Activated CD4-positive, alpha-beta T cell treated with anti-CD3 and anti-CD28 coated beads, Interleukin-2, amount 10 ng/mL, durations not matched to agents 7 days and 5 days (primary cell): ENCODE measurements around the gene ZMPSTE24. TPM values are rescaled to one million over a fixed set of nuclear protein-coding genes. Genes with fewer than 3 reads are reported as not detected.

Experiments used
- CTCF ChIA-PET: fragments of 350-600 bp; sonication (Branson Sonifier 250); formaldehyde crosslinking; loops from one replicate; lab custom pipeline; 2021; ENCODE audit warnings: antibody characterized with exemption; lab: Charles Lee
- POLR2A ChIA-PET: fragments of 350-600 bp; sonication (Branson Sonifier 250); formaldehyde crosslinking; loops from one replicate; lab custom pipeline; 2021; ENCODE audit warnings: antibody characterized with exemption; lab: Charles Lee
- DNase-seq: peaks from one replicate; pipeline ENCODE4 v3.0.0-alpha.2; 2020
- H3K27ac Mint-ChIP-seq: one replicate; pipeline ENCODE4 v1.8.0; 2021; ENCODE audit warnings: mild to moderate bottlenecking, moderate library complexity, mixed read lengths
- H3K27me3 Mint-ChIP-seq: one replicate; pipeline ENCODE4 v1.8.0; 2021; ENCODE audit warnings: mixed read lengths
- H3K36me3 Mint-ChIP-seq: one replicate; pipeline ENCODE4 v1.8.0; 2021; ENCODE audit warnings: low read depth, mixed read lengths
- H3K4me1 Mint-ChIP-seq: one replicate; pipeline ENCODE4 v1.8.0; 2021; ENCODE audit warnings: mixed read lengths
- H3K4me3 Mint-ChIP-seq: one replicate; pipeline ENCODE4 v1.8.0; 2021; ENCODE audit warnings: mild to moderate bottlenecking, moderate library complexity, mixed read lengths
- H3K9me3 Mint-ChIP-seq: one replicate; pipeline ENCODE4 v1.8.0; 2021; ENCODE audit warnings: mixed read lengths
- total RNA-seq, 2 experiments: library from RNA; stranded (reverse); gene quantifications; one replicate each; pipeline ENCODE4 v1.2.3, GENCODE V29; 2021

The ZMPSTE24 gene
- total RNA-seq, 2 experiments from 2014 or later: 24.7 to 28.8 TPM

DNA sequence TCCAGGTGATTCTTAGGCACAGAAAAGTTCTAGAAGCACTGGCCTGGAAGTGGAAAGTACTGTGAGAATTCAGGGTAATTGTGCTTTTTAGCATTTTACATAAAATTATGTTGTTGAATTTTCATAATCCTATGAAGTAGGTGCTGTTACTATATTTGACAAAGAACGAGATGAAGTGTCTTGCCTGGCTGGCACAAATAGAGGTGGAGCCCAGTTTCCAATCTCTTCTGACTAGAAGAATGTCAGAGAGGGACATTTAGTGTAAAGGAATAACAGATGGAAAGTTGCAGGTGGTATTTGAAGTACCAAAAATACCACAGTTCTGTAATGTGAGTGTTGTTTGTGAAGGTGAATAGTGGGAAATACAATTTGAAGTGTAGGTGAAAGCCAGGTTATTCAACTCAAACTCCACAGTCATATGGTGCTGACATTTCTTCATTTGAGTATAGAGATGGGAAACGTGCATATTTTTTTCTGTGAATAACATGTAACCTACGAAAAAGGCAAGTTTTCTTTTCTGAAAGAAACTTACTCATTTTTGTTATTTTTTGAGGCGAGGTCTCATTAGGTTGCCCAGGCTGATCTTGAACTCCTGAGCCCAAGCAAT is 13.8 kb upstream of the ZMPSTE24 start:
- Mint-ChIP-seq H3K27ac (no peak overlapping the region), H3K9me3 (no peaks in the 10 kb centered on the region), H3K4me1 (peaks cover 40% of the 10 kb centered on the region), H3K27me3 (no peaks in the 10 kb centered on the region), H3K36me3 (peaks cover 18% of the 10 kb centered on the region), H3K4me3 (no peak overlapping the region)
- DNase-seq: no peak
- ChIA-PET POLR2A (no interaction called here), CTCF (interaction anchor here (1.5 kb wide), 1 partner anchor 91 kb away, joined by 3 read pairs; no protein-coding TSS in a partner anchor)

DNA sequence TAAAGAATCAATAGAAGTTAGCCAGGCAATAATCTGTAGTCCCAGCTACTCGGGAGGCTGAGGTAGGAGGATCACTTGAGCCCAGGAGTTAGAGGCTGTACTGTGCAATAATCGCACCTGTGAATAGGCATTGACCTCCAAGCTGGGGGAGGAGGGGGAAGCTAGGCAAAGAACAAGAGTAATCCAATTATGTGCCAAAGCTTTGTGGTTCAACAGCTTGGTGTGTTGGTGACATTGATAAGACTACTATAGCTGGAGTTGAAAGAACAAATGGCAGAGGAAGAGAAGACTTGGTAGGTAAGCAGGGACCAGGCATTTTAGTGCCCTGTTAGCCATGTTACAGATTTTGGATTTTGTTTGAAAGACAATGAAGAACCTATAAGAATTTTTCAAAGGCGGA is 12.3 kb upstream of the ZMPSTE24 start:
- CTCF ChIA-PET: no interaction called here
- H3K27me3 Mint-ChIP-seq: no peaks in the 10 kb centered on the region
- POLR2A ChIA-PET: no interaction called here

DNA sequence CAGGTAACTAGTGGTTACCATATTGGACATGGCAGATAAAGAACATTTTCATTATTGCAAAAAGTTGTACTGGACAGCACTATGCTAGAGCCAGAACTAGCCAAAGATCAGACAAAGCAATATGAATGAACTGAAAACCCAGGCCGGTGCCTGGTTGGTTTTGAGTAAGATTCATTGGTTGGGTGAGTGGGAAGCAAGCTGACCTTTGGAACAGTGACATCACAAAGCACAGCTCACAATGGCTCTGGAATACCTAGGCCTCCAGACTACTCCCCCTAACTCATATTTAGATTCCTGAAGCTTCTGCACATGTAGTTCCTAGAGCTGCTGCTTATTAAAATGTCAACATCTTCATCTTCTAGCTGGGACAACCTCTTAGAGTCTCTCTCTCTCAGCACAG is 10.4 kb upstream of the ZMPSTE24 start, which contains the start of gene TMCO2:
Gene TMCO2 (plus strand): TSS at position 283 of the 400 bp plus-strand sequence. CDS start 57 bp downstream, at position 340.
- H3K9me3 Mint-ChIP-seq: no peaks in the 10 kb centered on the region
- POLR2A ChIA-PET: no interaction called here

More for the DNA sequence above, 12.3 kb upstream of the ZMPSTE24 start:
- Mint-ChIP-seq H3K4me3 (no peak overlapping the region), H3K36me3 (peaks cover 6% of the 10 kb centered on the region), H3K9me3 (no peaks in the 10 kb centered on the region), H3K4me1 (peaks cover 27% of the 10 kb centered on the region), H3K27ac (no peak overlapping the region)
- DNase-seq: no peak

DNA sequence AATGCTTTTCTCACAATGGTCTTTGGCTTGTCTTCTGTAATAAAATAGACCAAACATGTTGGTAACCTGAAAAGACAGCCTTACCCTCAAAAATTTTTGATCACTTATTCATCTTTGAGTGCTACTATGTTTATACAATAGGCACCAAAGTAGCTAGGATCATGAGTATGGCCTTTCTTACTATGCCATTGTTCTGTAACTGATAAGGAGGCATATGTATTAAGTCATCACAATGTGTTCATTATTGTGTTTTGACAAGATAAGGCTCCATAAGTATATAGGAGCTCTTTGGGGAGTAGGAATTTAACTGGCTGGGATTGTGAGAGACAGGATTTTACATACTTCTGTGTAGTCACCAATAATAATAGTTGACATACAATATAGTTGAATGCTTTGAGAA is 9.6 kb upstream of the ZMPSTE24 start:
- ChIA-PET POLR2A (no interaction called here), CTCF (interaction anchor here (0.5 kb wide), 1 partner anchor 161 kb away, joined by 3 read pairs; no protein-coding TSS in a partner anchor)
- no peaks in the 10 kb centered on the region for H3K9me3 Mint-ChIP-seq
- DNase-seq: no peak
- H3K4me3 Mint-ChIP-seq: no peak overlapping the region
- H3K36me3 Mint-ChIP-seq: no peaks in the 10 kb centered on the region
- H3K27me3 Mint-ChIP-seq: no peaks in the 10 kb centered on the region
- H3K4me1 Mint-ChIP-seq: peaks cover 30% of the 10 kb centered on the region
- H3K27ac Mint-ChIP-seq: no peak overlapping the region

More for the DNA sequence above, 10.4 kb upstream of the ZMPSTE24 start, which contains the start of gene TMCO2:
- Mint-ChIP-seq H3K4me1 (peaks cover 28% of the 10 kb centered on the region), H3K27ac (no peak within 1 kb of the TSS), H3K4me3 (no peak within 1 kb of the TSS), H3K27me3 (no peaks in the 10 kb centered on the region), H3K36me3 (no peaks in the 10 kb centered on the region)
- no peak for DNase-seq
- CTCF ChIA-PET: interaction anchor here (1.0 to 1.5 kb wide), 2 partner anchors 8 to 91 kb away, joined by 3 to 5 read pairs; no protein-coding TSS in a partner anchor

DNA sequence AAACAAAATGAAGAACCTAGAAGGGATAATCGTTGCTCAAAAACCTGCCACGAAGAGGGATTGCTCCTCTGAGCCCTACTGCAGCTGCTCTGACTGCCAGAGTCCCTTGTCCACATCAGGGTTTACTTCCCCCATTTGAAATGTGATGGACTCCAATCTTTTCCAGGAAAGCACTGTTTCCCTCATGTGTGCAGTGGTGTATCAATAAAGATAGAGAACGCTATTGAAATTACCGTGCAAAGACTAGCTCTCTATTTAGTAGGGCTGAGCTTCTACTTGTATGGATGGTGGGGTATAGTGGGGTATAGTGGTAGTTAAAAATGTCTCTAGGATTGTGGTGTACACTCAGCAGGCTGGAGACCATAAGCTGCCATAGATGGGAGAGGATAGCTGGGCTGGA is 6.6 kb upstream of the ZMPSTE24 start:
- POLR2A ChIA-PET: no interaction called here
- no peak for DNase-seq
- Mint-ChIP-seq H3K27ac (peak overlapping the region; percentile 20), H3K36me3 (peaks cover 11% of the 10 kb centered on the region), H3K9me3 (no peaks in the 10 kb centered on the region), H3K4me3 (no peak overlapping the region), H3K27me3 (no peaks in the 10 kb centered on the region), H3K4me1 (peaks cover 35% of the 10 kb centered on the region)
- CTCF ChIA-PET: no interaction called here

DNA sequence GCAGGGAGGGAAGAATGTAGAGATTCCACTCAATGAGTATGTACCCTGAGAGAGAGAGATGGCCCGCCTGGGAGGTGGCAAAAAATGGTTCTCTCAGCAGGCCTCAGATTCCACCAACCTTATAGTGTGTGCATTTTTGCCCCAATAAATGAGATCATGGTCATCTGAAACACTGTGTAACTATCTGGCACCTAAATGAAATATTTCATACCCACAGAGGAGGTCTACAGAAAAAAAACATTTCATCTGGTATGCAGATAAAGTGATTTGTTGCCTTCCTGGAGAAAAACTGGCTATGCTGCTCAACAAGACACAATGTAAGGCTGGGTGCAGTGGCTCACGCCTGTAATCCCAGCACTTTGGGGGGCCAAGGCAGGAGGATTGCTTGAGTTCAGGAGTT is 5.4 kb upstream of the ZMPSTE24 start:
- Mint-ChIP-seq H3K27me3 (no peaks in the 10 kb centered on the region), H3K27ac (no peak overlapping the region), H3K36me3 (peaks cover 11% of the 10 kb centered on the region), H3K4me1 (peaks cover 39% of the 10 kb centered on the region), H3K9me3 (no peaks in the 10 kb centered on the region), H3K4me3 (no peak overlapping the region)
- ChIA-PET CTCF (no interaction called here), POLR2A (no interaction called here)
- no peak for DNase-seq

DNA sequence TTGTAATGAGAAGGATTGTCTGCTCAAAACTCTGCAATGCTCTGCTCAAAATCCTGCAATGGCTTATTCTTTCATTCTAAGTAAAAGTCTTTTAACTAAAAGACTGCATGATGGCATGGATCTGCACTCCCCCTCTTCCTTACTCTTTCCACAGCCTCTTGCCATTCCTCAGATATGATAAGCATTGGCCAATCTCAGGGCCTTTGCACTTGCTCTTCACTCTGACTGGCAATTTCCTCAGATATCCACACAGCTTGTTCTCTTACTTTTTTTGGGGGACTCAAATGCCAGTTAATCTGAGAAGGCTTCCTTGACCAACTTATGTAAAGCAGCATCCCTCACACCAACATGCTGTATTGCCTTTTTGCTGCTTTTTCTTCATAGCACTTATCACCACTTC is 2.8 kb upstream of the ZMPSTE24 start:
- H3K27me3 Mint-ChIP-seq: no peaks in the 10 kb centered on the region
- peaks cover 15% of the 10 kb centered on the region for H3K36me3 Mint-ChIP-seq
- H3K4me3 Mint-ChIP-seq: no peak overlapping the region
- POLR2A ChIA-PET: no interaction called here
- no peak for DNase-seq
- H3K9me3 Mint-ChIP-seq: no peaks in the 10 kb centered on the region
- no peak overlapping the region for H3K27ac Mint-ChIP-seq
- CTCF ChIA-PET: interaction anchor here (1.5 kb wide), 1 partner anchor 15 kb away, joined by 5 read pairs; no protein-coding TSS in a partner anchor
- peaks cover 53% of the 10 kb centered on the region for H3K4me1 Mint-ChIP-seq

DNA sequence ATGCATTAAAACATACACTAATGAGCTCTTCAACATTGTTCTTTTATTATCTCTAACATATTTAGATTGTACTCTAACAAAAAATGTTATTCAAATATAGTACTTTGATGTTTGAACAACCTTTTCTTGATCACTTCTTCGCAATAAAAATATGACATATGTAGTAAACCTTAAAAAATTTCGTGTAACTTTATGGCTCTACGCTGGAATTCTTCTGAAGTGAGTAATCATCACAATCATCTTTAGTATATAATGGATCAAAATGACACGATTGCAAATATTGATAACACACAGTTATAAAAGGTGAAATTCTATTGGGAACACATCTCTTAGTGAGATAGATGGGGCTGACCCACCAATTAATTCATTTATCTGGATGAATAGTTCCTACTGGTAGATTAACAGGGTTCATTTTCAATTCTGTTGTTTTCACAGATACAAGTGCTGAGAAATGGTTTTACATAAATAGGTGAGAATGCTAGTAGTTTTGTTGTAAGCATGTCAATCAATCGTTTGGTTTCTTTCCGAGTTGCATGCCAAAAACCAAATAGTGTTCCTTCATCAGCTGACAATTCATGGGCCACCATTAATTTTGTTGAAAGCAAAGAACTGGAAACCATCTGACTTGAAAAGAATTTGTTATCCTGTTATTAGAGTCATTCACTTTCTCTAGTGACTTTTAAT is 1.5 kb upstream of the ZMPSTE24 start:
- Mint-ChIP-seq H3K27ac (peak overlapping the region; percentile 100), H3K36me3 (peaks cover 28% of the 10 kb centered on the region), H3K9me3 (no peaks in the 10 kb centered on the region), H3K4me3 (peak overlapping the region; percentile 88), H3K4me1 (peaks cover 57% of the 10 kb centered on the region), H3K27me3 (no peaks in the 10 kb centered on the region)
- no peak for DNase-seq
- CTCF ChIA-PET: interaction anchor here (1.2 to 1.5 kb wide), 3 partner anchors 9 to 104 kb away, joined by 3 to 5 read pairs (median 5); partner anchors contain the start of gene TMCO2
- POLR2A ChIA-PET: no interaction called here

DNA sequence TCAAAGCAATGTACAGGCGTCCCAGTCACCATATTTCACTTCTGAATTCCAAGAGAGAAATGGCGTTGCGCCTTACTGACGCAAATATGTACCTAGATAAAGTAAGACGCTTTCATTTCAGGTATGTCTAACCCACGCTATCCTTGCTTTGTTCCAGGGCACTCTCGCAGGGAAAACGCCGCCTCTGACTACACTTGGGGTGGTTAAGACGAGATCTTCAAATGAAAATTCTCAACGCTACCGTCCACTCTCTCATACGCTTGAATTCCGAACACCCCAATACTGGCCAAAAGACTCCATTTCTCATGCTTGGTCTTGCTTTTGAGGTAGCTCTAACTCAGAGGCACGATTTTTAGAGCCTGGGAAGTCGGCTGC is 736 bp upstream of the ZMPSTE24 start:
- H3K36me3 Mint-ChIP-seq: peaks cover 35% of the 10 kb centered on the region
- ChIA-PET CTCF (interaction anchor here (0.6 to 1.4 kb wide), 6 partner anchors 20 to 104 kb away, joined by 3 read pairs; no protein-coding TSS in a partner anchor), POLR2A (interaction anchor here (1.0 kb wide), 1 partner anchor 15 kb away, joined by 3 read pairs; no protein-coding TSS in a partner anchor)
- no peak for DNase-seq
- peak overlapping the region; percentile 100 for H3K27ac Mint-ChIP-seq
- no peaks in the 10 kb centered on the region for H3K9me3 Mint-ChIP-seq
- peaks cover 53% of the 10 kb centered on the region for H3K4me1 Mint-ChIP-seq
- H3K4me3 Mint-ChIP-seq: peak overlapping the region; percentile 88
- no peaks in the 10 kb centered on the region for H3K27me3 Mint-ChIP-seq

DNA sequence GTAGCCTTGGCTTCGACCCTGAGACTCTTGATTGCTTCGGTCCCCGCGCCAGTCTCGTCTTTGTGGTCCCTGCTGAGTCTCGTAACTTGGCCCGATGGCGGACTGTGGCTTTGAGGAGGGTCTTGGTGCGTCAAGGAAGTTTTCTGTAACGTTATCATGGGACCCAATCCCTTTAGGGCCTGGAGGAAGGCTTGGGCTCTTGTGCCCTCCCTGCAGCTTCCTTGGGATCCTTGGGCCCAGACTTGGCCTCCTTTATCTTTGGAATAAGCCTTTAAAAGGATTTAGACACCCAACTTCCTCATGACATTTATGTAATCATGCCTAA is 371 bp downstream of the ZMPSTE24 start:
- Mint-ChIP-seq H3K36me3 (peaks cover 45% of the 10 kb centered on the region), H3K4me1 (peaks cover 55% of the 10 kb centered on the region)
- POLR2A ChIA-PET: interaction anchor here (1.0 kb wide), 1 partner anchor 16 kb away, joined by 3 read pairs; no protein-coding TSS in a partner anchor

DNA sequence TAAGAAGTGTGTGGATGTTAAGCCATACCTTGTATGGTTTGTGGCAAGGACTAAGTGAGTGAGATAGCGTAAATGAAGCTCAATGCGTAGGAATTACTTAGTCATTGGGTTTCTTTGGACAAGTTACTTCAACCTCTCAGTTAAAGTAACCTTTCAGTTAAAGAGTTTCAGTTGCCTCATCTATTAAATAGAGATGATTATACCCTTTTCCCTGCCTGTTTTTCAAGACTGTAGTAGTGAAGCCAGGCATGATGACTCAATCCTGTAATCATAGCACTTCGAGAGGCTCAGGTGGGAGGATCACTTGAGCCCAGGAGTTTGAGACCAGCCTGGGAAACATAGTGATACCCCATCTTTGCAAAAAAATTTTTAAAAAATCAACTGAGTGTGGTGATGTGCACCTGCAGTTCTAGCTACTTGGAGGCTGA is 6.3 kb downstream of the ZMPSTE24 start:
- H3K4me3 Mint-ChIP-seq: no peak overlapping the region
- peaks cover 45% of the 10 kb centered on the region for H3K36me3 Mint-ChIP-seq
- POLR2A ChIA-PET: no interaction called here

More for the DNA sequence above, 371 bp downstream of the ZMPSTE24 start:
- Mint-ChIP-seq H3K9me3 (no peaks in the 10 kb centered on the region), H3K27ac (peak overlapping the region; percentile 100), H3K27me3 (no peaks in the 10 kb centered on the region), H3K4me3 (peak overlapping the region; percentile 88)
- CTCF ChIA-PET: interaction anchor here (1.0 kb wide), 1 partner anchor 19 kb away, joined by 3 read pairs; no protein-coding TSS in a partner anchor
- no peak for DNase-seq

DNA sequence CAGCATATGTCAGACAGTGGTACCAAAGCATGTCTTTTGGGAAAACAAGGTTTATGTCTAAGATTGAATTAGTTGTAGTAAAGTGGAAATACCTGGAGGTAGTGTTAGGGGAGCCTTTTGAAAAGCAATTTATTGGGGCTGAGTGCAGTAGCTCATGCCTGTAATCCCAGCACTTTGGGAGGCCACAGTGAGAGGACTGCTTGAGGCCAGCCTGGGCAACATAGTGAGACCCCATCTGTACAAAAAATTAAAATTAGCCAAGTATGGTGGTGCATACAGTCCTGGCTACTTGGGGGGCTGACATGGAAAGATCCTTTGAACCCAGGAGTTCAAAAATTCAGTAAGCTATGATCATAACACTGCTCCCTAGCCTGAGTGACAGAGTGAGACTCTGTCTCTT is 7.3 kb downstream of the ZMPSTE24 start:
- no peak for DNase-seq
- H3K9me3 Mint-ChIP-seq: no peaks in the 10 kb centered on the region
- peaks cover 26% of the 10 kb centered on the region for H3K4me1 Mint-ChIP-seq
- ChIA-PET CTCF (no interaction called here), POLR2A (no interaction called here)
- H3K36me3 Mint-ChIP-seq: peaks cover 48% of the 10 kb centered on the region
- H3K27ac Mint-ChIP-seq: no peak overlapping the region
- H3K4me3 Mint-ChIP-seq: no peak overlapping the region
- H3K27me3 Mint-ChIP-seq: no peaks in the 10 kb centered on the region

More for the DNA sequence above, 6.3 kb downstream of the ZMPSTE24 start:
- H3K27ac Mint-ChIP-seq: no peak overlapping the region
- CTCF ChIA-PET: interaction anchor here (1.4 kb wide), 1 partner anchor 74 kb away, joined by 3 read pairs; no protein-coding TSS in a partner anchor
- peaks cover 34% of the 10 kb centered on the region for H3K4me1 Mint-ChIP-seq
- no peaks in the 10 kb centered on the region for H3K9me3 Mint-ChIP-seq
- no peak for DNase-seq
- H3K27me3 Mint-ChIP-seq: no peaks in the 10 kb centered on the region

DNA sequence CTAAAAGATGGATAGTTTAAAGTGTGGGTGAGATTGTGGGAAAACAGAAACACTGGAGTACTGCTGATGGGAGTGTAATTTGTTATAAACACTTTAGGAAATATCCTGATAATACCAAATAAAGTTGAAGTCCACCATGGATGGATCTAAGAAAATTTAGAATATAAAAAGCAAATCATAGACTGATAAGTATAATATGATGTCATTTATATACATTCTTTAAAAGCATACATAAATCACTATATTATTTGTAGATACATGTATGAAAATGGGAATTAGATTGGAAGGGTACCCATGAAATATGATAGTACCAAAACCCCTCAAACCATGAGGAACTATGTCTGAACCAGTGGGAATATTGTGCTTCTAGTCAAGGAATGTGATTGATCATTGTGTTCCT is 7.9 kb downstream of the ZMPSTE24 start:
- ChIA-PET POLR2A (no interaction called here), CTCF (interaction anchor here (1.7 kb wide), 1 partner anchor 113 kb away, joined by 6 read pairs; no protein-coding TSS in a partner anchor)
- H3K9me3 Mint-ChIP-seq: no peaks in the 10 kb centered on the region
- DNase-seq: no peak
- H3K27ac Mint-ChIP-seq: peak overlapping the region; percentile 27
- no peak overlapping the region for H3K4me3 Mint-ChIP-seq
- peaks cover 20% of the 10 kb centered on the region for H3K4me1 Mint-ChIP-seq
- H3K27me3 Mint-ChIP-seq: no peaks in the 10 kb centered on the region
- peaks cover 47% of the 10 kb centered on the region for H3K36me3 Mint-ChIP-seq
